Measurements from ENCODE around the gene ZNF217. TPM values are rescaled to one million over a fixed set of nuclear protein-coding genes. Genes with fewer than 3 reads are reported as not detected.
"Not testable (repeated sequence)": the region's sequence is repeated elsewhere in the genome, so short reads cannot be mapped to it uniquely, and the experiment has no call there.

Gene ZNF217
- total RNA-seq: 10 to 100 TPM; 51.3 to 51.8 TPM

DNA sequence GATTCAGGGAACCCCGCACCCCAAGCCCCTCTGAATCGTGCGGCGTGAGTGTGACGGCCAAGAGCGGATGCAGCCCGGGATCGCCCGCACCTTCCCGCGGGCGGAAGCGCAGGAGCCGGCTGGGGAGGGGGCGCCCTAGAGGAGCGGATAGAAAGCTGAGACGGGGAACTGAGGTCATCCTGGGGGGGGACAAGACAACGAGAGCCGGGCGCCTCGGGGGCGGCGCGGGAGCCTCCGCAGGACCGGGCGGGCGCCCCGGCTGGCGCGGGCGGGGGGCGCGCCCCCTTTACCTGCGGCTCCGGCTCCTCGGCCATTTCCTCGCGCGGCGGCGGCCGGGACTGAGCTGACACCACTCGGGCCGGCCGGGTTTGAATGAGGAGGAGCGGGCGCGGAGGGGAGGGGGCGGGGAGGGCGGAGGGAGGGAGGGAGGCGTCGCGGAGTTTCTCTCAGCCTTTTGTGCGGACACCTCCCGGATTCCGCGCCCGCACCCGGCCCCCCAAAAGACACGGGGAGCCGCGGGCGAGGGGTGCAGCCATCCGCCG, at the start of gene ZNF217:
Gene ZNF217 (minus strand): TSS at position 374 of the 542 bp plus-strand sequence. CDS start 11,013 bp downstream, outside the sequence.
- ATAC-seq (peak; percentile 38), DNase-seq (peak; percentile 84)
- Mint-ChIP-seq H3K4me3 (peak within 1 kb of the TSS; percentile 99), H3K36me3 (ENCODE audit: low read depth) (peaks cover 22% of the 10 kb centered on the region), H3K27ac (peak within 1 kb of the TSS; percentile 98), H3K4me1 (ENCODE audit: low read depth) (peaks cover 38% of the 10 kb centered on the region)
- H3K27me3 Mint-ChIP-seq, H3K9me3 Mint-ChIP-seq, CTCF ChIA-PET: not testable (repeated sequence)
- POLR2A ChIA-PET: interaction anchor here (0.6 to 2.2 kb wide), 7 partner anchors 12 to 145 kb away, joined by 3 to 14 read pairs (median 3); no protein-coding TSS in a partner anchor
- intact Hi-C loops (cut with micrococcal nuclease): loop anchor here (5.0 kb wide), 1 partner anchor 59 kb away; no protein-coding TSS in a partner anchor

DNA sequence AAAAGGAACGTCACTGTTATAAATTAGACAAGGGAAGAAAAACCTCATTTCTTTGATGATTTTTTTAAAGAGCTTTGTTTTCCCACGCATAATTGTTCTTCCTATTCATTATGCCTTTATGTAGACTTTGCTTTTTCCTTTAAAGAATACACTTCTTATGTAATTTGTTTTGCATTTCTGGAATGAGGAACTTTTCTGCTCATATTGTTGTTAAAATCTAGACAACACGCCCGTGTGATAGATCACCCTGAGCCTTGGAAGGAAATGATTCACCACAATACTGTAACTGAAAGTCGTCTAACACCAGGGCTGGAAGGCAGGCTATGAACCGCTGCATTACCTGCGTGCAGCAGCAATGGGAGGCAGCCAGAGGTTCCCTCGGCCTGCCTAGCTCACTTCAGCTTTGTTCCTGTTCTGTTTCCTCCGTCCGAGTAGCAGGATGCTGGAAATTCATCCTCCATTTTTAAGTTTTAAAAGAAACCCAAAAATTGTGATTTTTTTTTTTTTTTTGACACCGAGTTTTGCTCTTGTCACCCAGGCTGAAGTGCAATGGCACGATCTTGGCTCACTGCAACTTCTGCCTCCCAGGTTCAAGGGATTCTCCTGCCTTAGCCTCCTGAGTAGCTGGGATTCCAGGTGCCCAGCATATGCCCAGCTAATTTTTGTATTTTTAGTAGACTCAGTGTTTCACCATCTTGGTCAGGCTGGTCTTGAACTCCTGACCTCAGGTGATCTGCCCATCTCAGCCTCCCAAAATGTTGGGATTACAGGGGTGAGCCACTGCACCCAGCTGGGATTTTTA, 49.6 kb upstream of the ZNF217 start:
- Mint-ChIP-seq H3K4me1 (ENCODE audit: low read depth) (peaks cover 39% of the 10 kb centered on the region), H3K36me3 (ENCODE audit: low read depth) (no peaks in the 10 kb centered on the region), H3K9me3 (no peaks in the 10 kb centered on the region), H3K27ac (peak overlapping the region; percentile 85), H3K27me3 (no peaks in the 10 kb centered on the region), H3K4me3 (peak overlapping the region; percentile 59)
- DNase-seq (peak; percentile 78), ATAC-seq (peak; percentile 89)
- ChIA-PET POLR2A (interaction anchor here (0.6 to 1.7 kb wide), 17 partner anchors 8 to 292 kb away, joined by 3 to 12 read pairs (median 3); partner anchors contain the start of gene ZNF217), CTCF (interaction anchor here (0.9 to 1.5 kb wide), 8 partner anchors 11 to 118 kb away, joined by 3 to 12 read pairs (median 4); no protein-coding TSS in a partner anchor)
- intact Hi-C loops (cut with micrococcal nuclease): no loop called here
- TF ChIP-seq, protein P1, sequence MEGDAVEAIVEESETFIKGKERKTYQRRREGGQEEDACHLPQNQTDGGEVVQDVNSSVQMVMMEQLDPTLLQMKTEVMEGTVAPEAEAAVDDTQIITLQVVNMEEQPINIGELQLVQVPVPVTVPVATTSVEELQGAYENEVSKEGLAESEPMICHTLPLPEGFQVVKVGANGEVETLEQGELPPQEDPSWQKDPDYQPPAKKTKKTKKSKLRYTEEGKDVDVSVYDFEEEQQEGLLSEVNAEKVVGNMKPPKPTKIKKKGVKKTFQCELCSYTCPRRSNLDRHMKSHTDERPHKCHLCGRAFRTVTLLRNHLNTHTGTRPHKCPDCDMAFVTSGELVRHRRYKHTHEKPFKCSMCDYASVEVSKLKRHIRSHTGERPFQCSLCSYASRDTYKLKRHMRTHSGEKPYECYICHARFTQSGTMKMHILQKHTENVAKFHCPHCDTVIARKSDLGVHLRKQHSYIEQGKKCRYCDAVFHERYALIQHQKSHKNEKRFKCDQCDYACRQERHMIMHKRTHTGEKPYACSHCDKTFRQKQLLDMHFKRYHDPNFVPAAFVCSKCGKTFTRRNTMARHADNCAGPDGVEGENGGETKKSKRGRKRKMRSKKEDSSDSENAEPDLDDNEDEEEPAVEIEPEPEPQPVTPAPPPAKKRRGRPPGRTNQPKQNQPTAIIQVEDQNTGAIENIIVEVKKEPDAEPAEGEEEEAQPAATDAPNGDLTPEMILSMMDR (IDR thresholded peaks at IDR 0.05): no peak

DNA sequence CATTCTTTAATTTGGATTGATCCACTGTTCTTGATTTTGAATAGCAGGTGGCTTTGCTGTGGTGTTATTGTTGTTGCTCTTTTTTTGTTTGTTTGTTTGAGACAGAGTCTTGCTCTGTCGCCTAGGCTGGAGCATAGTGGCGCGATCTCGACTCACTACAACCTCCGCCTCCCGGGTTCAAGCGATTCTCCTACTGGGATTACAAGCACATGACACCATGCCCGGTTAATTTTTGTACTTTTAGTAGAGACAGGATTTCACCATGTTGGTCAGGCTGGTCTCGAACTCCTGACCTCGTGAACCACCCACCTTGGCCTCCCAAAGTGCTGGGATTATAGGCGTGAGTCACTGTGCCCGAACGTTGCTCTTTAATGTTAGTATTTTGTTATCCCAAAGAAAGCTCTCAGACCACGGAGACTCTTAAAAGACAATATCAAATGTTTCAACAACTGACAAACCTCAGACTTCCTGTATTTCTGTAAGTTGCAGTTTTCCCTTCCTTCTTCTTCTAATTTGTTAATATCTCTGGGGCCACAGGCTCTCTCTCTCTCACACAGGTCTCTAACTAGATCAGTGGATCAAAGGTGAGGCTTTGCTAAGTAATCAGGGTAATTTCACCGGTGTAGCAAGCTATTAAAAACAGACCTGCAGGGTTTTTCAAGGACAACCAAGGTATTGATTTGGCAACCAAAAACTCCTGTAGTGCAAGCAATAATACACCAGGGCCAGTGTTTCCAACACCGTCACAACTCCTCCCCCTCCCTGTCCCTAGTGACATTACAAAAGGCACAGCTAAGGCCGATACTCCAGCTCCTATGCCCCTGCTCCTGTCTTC, 48.8 kb upstream of the ZNF217 start:
- peak overlapping the region; percentile 85 for H3K27ac Mint-ChIP-seq
- ATAC-seq: peak; percentile 92
- ChIA-PET POLR2A (interaction anchor here (0.6 to 1.7 kb wide), 17 partner anchors 9 to 293 kb away, joined by 3 to 12 read pairs (median 3); partner anchors contain the start of gene ZNF217), CTCF (interaction anchor here (0.6 to 1.5 kb wide), 9 partner anchors 10 to 274 kb away, joined by 3 to 12 read pairs (median 4); no protein-coding TSS in a partner anchor)
- intact Hi-C loops (cut with micrococcal nuclease): no loop called here
- H3K27me3 Mint-ChIP-seq: no peaks in the 10 kb centered on the region
- peaks cover 39% of the 10 kb centered on the region for H3K4me1 Mint-ChIP-seq (ENCODE audit: low read depth)
- TF ChIP-seq, protein P1 (IDR thresholded peaks at IDR 0.05): no peak
- H3K36me3 Mint-ChIP-seq (ENCODE audit: low read depth): no peaks in the 10 kb centered on the region
- H3K9me3 Mint-ChIP-seq: no peaks in the 10 kb centered on the region
- H3K4me3 Mint-ChIP-seq: peak overlapping the region; percentile 59
- peak; percentile 76 for DNase-seq

DNA sequence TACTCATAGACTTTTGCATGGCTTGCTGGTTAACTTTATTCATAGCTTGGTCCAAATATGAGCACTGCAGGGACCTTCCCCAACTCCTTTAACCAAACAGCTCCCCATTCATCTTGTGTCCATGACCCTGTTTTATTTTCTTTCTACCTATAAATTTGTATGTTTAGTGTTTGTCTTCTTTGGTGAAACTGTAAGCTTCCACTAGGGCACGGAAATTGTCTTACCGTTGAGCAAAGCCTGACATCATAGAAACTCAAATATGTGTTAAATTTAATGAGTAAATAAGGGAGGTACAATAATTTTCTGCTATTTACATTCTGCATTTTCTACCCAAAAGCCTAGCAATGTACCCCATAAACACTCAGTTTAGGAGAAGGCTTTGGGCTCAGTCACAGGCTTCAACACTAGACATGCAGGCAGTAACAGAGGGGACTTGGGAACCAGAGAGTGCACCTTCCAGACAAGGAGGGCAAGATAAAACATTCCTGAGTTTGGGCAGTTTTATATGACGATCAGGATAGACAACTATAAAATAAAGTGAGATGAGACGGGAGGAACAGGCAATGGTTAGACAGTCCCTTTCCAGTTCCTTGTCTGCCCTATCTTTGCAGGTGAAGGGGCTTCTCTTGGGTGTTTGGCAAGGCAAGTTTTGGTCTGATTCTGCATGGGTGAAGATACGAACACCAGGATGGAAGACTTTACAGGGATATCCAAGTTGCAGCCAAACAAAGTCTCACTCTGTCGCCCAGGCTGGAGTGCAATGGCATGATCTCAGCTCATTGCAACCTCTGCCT, 46.2 kb upstream of the ZNF217 start:
- TF ChIP-seq, protein P1 (IDR thresholded peaks at IDR 0.05): no peak
- H3K4me3 Mint-ChIP-seq: no peak overlapping the region
- no peaks in the 10 kb centered on the region for H3K27me3 Mint-ChIP-seq
- ChIA-PET CTCF (interaction anchor here (0.8 kb wide), 1 partner anchor 39 kb away, joined by 3 read pairs; no protein-coding TSS in a partner anchor), POLR2A (no interaction called here)
- DNase-seq (no peak), ATAC-seq (no peak)
- H3K9me3 Mint-ChIP-seq: no peaks in the 10 kb centered on the region
- intact Hi-C loops (cut with micrococcal nuclease): no loop called here
- H3K4me1 Mint-ChIP-seq (ENCODE audit: low read depth): peaks cover 45% of the 10 kb centered on the region
- no peak overlapping the region for H3K27ac Mint-ChIP-seq
- H3K36me3 Mint-ChIP-seq (ENCODE audit: low read depth): no peaks in the 10 kb centered on the region

All from activated CD8-positive, alpha-beta T cell treated with anti-CD3 and anti-CD28 coated beads for 36 hours (primary cell).